Measurements from ENCODE around the gene ATG2A.

ATG2A gene

DNA sequence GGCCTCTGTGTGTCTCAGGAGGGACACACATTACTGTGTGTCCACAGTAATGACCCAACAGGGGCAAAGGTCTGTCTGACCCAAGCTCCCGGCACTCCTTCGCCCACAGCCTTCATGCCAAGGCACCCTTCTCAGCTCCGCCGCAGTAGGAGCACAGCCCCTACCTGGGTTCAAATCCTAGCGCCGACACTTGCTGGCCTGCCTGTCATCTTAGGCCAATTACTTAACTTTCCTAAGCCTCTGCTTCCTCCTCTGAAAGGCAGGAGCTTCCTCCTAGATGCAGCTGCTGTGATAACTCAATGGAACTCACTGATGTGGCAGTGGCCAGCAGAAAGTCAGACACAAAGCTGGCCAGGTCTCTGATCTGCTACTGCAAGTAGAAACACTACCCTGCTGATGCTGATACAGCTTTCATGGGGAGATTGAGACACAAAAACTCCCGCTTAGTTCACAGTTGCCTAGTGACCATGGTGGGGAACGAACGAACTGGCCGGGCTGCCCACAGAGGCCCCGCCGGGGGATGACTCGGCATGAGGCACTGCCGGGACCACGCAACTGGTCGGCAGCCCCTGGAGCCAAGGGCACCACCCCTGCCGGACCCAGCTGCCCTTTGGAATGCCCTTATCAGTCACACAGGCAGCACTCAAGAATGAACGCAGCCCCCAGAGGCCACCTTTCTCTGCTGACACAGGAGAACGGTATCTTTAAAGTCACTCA, 46.7 kb downstream of the ATG2A start:
- DNase-seq (ENCODE audit: low spot score): no peak

DNA sequence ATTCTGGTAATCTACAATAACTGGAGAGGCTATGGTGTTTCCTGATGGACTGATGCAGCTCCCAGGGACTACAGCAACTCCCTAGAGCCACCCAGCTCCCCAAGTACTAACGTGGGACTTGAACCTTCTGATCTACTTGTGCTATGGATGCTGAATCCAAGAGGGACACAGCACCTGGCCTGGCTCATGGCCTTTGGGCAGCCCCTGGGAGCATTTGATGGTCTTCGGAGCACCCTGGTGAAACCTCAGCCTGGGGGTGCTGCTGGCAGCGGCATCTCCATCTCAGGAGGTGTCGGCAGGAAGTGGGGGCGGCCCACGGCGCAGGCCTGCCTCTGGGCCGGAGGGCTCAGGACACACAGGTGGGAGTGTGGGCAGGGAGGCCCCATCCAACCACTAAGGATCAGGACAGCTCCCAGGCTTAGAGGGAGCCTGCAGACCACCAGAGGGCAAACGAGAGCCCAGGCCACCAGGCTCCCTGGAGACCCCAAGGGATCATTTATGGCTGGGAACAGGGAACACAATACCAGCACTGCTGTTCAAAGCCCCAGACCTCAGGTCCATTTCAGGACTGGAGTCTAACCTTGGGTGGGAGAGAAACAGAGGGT, 47.3 kb downstream of the ATG2A start:
- no peak for DNase-seq (ENCODE audit: low spot score)

- no peak for DNase-seq (ENCODE audit: low spot score)
Measured at GRCh38 chr11:64868904-64869570, 48.0 kb downstream of the ATG2A start.

- no peak for DNase-seq (ENCODE audit: low spot score)
Measured at GRCh38 chr11:64867748-64868462, 49.1 kb downstream of the ATG2A start.

GRCh38 chr11:64866173-64866491, 50.9 kb downstream of the ATG2A start:
- no peak for DNase-seq (ENCODE audit: low spot score)

GRCh38 chr11:64865286-64866172, 51.5 kb downstream of the ATG2A start:
- DNase-seq (ENCODE audit: low spot score): no peak

DNA sequence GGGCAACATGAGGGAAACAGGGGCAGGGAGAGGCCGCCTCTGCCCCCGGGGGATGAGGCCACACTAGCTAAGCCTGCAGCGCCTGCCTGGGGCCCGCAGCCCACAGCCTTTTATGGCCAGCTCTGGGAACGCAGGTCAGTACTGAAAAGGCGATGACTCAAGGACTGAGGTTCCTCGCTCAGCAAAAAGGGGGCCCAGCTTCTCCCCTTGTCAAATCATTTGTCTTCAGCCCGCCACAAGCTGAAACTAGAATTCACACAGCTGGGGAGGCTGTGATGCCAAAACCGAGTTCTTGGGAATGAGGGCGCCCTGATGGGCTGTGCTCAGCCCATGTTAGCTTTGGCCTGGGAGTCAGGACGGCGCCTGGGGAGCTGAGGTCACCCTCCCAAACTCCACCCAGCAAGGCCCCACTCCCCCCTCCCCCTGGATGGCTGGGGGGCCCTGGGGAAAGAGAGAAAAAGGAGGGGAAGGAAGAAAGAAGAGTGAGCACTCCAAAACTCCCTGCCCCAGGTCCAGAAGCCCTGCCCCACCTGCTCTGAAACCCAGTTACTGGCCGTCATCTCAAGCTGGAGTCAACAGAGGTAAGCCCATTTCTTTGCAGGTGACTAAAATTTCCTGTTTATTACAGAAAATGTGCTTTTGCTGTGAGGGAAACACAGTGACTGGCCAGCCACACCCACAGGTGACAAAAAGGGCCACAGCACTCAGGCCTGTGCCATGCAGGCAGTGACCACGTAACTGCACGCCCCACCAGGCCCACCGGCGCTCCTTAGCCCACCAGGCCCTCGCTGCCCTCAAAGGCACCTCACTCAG, 52.3 kb downstream of the ATG2A start:
- DNase-seq (ENCODE audit: low spot score): no peak

DNA sequence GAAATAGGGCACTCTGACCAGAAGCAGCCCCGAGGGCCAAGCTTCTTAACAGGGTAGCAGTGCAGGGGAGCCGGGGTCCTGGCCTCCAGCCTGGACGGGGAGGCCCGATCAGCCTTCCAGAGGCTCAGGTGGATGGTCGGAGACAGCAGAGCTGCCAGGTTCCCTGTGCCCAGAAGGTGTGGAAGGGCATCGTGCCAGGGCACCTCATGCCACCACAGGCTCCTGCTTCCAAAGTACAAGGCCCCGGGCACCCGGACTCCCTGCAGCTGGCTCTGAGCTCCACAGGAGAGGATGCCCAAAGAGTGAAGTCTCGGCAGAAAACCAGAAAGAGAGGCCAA, 52.9 kb downstream of the ATG2A start:
- DNase-seq (ENCODE audit: low spot score): no peak

DNA sequence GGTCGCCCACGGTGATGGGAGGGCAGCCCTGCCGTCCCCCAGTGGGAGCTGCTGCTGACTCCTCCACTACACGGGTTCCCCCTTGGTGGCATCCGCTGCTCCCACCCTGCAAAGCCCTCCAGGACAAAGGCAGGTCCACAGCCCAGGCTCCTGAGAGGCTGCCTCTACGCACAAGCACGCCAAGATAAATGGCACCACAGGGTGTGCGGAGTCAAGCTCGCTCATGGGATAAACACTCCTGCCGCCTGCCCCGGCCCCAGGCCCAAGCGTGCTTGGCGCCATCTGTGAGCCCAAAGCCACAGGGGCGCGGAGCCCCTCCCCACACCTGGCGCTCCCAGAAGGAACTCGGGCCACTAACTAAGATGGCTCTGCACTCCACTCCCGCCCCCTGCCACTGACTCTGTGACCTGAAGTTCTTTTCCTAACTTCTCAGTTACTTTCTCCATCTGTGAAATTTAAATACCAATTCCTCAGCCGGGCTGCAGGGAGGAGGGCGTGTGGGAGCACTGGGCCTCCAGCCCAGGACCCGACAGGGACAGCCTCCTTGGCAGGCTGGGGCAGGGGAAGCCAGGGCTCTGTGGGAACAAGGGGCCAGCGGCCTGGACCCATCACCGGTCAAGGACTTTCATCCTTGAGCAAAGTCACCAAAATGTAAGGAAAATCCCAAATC, 53.5 kb downstream of the ATG2A start:
- no peak for DNase-seq (ENCODE audit: low spot score)

GRCh38 chr11:64862987-64863390, 54.0 kb downstream of the ATG2A start:
- no peak for DNase-seq (ENCODE audit: low spot score)

DNA sequence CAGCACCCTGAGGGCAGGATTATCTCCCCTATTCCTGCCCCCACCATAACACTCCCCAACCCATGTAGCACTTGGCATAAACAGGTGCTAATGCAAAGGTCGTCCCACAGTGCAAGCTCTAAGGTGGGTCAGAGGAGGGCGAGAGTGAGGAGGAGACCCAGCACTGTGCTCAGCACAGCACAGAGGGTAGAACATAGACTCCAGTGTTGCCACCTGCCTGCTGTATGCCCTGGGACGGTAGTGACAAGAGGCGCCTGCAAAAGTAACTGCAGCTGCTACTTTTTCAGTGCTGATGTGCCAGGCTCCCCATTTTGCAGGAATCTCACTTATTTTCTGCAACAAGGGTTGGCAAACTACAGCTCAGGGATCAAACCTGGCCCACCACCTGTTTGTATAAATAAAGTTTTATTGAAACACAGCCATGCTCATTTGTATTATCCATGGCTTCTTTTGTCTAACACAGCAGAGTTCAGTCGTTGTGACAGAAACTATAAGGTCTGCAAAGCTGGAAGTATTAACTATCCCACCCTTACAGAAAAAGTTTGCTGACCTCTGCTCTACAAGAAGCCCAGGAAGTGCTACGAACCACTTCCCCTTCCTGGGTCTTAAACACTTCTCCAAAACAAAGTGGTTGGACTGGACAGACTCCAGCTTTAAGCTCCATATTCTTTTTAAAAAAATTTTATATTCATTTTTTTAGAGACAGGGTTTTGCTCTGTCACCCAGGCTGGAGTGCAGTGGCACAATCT, 55.6 kb downstream of the ATG2A start:
- DNase-seq (ENCODE audit: low spot score): no peak

- DNase-seq (ENCODE audit: low spot score): no peak
Measured at GRCh38 chr11:64859542-64860414, 57.2 kb downstream of the ATG2A start.

DNA sequence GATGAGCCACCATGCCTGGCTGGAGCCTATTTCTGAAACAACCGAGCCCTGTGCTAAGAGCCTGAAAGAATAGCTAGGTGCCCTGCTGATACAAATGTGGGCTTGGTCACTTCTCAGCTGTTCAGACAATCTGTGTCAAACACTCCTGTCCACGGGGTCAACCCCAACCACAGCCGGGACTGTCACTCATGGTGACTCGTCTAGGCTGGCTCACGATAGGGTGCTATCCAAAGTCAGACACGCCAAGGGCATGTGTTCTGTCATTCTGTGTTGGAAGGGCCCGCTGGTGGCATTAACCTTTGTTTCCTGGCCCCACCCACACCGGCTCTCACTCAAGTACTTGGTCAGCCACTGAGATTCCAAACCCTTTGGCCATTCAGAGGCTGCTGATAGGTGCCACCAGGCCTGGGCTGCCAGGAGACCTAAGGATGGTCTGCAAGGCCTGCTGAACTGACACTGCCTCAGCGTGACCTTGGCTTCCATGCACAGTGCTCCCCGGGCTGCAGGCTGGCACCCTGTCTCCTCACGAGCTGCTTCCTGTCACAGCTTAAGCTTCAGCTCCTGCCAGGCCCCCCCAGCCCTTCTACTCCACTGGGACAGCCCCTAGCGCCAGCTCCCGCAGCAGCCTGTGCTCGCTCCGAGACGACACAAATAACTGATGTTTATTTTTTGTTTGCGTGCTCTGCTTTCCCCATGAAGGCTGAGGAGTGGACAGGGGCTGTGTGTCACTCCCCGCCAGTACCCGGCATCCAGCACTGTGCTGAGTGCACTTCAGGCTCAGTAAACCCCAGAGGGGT, 58.3 kb downstream of the ATG2A start:
- no peak for DNase-seq (ENCODE audit: low spot score)

DNA sequence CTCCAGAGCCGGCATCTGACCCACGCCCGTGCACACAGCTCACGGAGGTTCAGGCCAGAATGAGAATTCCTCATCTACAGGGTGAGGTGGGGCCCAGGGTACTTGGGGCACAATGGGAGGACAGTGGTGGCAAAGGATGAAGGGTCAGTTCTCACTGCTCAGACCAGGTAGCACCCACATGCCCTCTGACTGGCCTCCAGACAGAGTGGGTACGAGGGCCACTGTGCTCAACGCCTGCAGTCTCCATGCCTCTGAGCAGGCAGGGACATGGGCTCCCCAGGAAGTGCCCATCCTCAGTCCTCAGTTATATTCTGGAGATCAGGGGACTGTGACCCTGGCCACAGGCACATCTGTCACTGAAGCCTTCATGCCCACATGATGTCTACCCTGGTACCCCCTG, 59.5 kb downstream of the ATG2A start:
- no peak for DNase-seq (ENCODE audit: low spot score)

DNA sequence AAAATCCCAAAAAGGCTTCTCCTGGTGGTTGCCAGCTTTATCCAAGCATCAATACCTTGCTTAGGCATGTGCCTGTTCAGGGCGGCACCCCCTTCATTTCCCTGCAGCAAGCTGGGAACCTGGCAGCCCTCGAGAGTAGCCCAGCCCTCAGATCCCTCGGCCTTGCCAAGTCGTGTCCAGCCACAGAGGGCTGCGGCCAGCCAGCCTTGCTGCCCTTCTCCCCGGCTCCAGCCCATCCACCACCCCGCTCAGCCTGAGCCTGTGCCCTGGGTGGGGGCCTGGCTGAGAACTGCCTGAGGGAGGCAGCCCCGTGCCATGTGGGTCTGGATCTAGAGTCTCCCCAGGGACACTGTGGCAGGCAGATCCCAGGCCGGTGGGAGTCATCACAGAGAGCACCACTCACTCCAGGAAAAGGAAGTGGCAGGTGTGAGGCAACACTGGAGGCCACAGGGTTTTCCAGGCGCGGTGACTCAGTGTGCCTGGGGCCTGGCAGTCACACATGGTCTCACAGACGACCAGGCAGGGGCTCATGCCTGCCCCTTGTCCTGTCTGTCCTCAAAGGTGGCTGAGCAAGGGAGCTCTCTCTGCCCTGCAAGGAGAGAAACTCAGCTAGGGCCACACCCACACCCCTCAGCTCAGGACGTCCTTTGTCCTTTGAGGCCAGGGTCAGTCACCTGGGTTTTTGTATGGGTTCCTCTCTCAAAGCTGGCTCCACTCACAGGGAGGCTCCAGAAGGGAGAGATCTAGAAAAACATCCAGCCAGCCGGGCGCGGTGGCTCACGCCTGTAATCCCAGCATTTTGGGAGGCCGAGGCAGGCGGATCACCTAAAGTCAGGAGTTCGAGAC, 60.4 kb downstream of the ATG2A start:
- DNase-seq (ENCODE audit: low spot score): no peak

GRCh38 chr11:64855596-64856304, 61.3 kb downstream of the ATG2A start:
- no peak for DNase-seq (ENCODE audit: low spot score)
